HG03432 (cell line): ENCODE data around the gene GOLGA6D.
"Not testable (repeated sequence)": the region's sequence is repeated elsewhere in the genome, so short reads cannot be mapped to it uniquely, and the experiment has no call there.

Experiments
- ATAC-seq: cut with Tn5 transposase; IDR thresholded peaks from one replicate; pipeline ENCODE4 v1.9.1; 2021; ENCODE audit warnings: mild to moderate bottlenecking, moderate library complexity; ENCODE audit not compliant: unreplicated experiment

Gene GOLGA6D, protein sequence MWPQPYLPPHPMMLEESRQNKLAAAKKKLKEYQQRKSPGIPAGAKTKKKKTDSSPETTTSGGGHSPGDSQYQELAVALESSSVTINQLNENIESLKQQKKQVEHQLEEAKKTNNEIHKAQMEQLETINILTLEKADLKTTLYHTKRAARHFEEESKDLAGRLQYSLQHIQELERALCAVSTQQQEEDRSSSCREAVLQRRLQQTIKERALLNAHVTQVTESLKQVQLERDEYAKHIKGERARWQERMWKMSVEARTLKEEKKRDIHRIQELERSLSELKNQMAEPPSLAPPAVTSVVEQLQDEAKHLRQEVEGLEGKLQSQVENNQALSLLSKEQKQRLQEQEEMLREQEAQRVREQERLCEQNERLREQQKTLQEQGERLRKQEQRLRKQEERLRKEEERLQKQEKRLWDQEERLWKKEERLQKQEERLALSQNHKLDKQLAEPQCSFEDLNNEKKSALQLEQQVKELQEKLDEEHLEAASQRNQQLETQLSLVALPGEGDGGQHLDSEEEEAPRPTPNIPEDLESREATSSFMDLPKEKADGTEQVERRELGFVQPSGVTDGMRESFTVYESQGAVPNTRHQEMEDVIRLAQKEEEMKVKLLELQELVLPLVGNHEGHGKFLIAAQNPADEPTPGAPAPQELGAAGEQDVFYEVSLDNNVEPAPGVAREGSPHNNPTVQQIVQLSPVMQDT

DNA sequence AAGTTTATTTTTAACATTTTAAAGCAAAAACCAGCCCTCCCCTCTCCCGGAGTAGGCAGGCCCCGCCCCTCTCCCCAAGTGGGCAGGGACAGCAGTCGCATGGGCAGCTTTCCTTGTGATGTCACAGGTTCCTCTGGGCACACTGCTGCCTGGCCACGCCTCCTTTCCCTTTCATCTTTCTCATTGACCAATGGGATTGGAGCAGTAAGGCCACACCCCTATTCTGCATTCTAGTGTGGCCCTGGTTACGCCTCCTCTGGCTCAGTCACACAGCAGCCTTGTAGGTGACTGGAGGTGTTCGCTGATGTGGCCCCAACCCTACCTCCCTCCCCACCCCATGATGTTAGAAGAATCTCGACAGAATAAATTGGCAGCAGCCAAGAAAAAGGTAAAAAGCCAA is at the start of gene GOLGA6D:
Gene GOLGA6D (plus strand): TSS at position 264 of the 400 bp plus-strand sequence. CDS start 41 bp downstream, at position 305.
- not testable (repeated sequence) for ATAC-seq

DNA sequence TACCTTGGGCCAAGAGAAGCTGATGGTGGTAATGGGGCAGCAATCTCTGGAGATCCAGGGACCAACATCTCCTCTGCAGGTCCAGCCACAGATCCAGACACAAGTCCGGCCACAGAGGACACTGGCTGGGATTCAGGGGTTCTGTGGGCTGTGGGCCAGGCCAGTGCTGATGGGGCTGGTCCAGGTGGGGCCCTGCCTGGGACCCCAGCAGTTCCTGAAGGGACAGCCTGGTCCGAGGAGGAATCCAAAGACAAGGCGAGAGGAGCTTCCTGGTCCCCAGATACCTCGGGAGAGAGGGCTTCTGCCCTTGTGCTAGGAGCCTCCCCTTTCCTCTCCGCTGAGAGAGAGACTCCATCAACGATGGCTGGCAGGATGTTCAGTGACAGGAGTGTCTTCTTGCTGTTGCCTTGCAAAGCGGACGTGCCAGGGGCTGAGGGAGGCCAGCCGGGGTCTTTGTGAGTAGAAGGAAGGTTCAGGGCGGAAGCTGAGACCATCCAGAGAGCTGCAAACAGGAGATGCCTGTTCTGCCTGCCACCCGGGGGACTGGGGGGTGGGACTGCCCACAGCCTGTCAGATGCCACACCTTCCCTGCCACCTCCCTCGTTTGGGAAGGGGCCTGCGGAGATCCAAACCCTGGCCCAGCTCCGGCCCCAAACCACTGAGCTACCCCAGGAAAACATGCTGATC is 49.0 kb upstream of the GOLGA6D start:
- ATAC-seq, result no peak

DNA sequence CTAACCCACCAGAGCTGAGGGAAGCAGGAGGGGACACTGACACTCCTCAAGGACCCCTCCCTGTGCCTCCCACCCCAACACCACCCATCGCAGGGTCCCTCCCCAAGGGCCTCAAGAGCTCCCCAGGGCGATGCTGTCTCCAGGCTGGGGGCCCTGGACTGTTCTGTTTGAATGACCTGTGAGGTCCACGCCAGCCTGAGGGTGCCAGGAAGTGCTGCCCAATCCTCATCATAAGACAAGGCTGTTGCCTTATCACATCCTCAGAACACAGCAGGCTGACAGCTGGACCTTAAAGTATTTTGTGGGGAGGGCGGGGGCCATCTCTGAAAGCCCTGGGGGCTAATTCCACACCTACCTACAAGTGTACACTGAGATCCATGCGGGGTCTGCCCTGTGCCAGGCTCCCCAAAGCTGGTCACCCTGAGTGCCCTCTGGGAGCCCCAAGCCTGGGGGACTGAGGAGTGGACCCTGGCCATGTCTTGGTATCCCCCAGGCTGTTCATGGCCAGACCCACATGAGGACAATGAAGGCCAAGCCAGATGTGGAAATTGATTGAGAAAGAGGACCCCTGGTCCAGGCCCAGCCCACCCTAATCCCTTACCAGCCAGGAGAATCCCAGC is 48.3 kb upstream of the GOLGA6D start:
- ATAC-seq, result no peak

DNA sequence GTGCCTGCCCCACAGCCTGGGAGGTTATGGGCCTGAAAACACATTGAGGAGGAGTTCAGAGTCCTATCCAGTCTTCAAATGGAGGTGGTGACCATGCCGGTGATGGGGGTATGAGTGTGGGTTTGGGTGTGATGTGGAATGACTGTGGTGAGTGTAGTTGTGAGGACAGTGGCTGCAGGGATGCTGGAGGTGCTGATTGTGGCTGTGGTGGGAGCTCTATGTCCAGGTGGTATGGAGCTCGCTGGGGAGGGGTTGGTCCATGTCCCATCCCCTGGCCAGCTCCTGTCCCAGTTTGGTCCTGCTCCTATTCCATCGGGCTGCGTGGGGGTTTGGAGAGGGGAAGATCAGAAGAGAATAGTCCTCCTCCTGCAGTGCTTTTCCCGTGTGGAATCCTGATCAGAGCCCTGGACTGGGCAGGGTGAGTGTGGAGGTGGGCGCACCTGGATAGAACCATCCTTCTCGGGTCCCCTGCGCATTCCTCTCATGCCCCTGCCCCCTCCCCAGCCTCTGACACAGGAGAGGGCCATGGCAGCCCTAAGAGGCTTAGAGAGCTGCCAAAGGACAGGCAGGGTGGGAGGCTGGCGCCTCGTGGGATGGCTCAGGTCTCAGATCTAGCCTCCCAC is 47.5 kb upstream of the GOLGA6D start:
- no peak for ATAC-seq

DNA sequence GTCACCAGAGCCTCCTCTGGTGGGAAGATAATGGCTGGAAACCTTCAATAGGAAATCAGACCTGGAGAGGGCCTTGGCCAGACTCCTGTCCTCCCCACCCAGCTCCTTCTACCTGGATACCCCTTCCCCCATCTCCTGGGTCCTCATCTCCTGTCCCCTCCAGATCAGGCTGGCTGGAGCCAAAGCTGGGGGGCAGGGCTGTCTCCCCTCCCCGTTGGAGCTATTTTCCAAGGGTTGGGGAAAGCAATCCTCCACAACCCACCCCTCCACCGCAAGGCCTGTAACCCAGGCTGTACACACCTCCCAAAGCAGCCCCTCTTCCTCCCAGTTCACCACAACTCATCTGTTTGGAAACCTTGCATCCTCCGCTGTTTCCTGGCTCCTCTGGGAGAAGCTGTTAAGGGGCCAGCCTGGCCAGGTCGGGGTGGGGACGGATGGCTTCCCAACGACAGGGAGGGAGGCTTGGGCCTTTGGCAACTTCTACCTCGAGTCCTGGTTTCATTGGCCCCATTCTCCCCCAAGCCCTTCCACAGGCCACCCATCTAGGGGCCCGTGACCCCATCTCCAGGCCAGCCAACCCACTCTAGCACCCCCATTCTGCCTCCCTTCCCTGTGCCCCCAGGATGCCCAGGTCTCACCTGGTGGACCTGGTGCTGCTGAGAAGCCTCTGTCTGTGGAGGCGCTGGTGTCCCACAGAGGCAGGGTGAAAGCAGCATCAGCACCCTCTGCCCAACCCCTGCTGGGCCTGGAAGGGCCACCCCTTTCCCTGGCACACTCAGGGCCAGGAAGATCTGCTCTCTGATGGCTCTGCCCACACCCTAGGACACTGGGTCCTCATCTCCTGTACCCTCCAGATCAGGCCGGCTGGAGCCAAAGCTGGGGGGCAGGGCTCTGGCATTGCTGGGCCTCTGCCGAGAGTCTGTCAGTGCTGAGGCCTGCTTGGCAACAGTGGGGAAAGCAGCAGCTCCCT is 46.6 kb upstream of the GOLGA6D start:
- ATAC-seq, result no peak

DNA sequence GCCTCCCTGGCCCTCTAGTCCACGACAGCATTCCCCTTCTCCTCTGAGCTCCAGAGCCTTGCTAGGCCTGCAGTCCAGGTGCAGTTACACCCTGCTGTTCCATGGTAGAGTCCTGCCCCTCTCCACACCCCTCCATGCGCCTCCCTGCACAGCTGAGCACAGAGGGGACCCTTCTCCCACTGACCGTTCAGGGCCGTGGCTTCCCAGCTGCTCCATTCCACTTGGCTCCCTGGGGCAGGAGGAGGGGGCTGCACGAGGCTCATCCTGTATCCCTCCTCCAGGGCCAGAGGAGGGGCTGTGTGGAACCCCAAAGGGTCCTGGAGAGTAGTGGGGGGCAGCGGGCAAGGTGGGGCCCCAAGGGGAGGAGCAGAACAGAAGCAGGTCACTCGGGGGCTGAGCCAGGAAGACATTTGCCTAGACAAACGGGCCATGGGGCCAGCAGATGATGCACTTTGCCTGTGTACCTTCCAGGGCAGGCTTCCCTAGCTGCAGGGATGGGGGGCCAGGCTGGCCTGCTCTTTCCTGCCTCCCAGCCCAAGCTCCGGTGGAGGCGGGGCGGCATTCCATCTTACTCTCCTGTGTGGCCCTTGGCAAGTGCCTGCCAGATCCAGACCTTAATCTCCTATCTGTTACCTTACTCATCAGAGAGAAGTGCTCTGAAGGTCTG is 45.2 kb upstream of the GOLGA6D start:
- no peak for ATAC-seq

DNA sequence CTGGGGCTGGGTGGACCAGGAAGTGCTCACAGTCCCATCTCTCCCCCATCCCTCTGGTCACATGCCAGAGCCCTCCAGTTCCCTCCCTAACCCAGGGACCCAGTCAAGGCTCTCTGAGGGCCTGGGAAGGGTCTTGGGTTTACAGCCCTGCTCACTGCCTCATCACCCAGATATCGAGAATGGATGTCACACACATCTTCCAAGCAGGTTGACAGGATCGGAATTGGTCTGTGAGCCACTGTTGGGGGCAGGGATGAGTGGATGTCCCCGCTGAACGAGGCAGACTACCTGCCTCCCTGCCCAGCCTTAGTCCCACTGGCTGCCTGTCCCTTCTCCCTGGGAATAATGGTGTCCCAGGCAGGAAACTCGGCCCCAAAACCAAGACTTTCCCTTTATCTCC is 44.5 kb upstream of the GOLGA6D start:
- no peak for ATAC-seq

DNA sequence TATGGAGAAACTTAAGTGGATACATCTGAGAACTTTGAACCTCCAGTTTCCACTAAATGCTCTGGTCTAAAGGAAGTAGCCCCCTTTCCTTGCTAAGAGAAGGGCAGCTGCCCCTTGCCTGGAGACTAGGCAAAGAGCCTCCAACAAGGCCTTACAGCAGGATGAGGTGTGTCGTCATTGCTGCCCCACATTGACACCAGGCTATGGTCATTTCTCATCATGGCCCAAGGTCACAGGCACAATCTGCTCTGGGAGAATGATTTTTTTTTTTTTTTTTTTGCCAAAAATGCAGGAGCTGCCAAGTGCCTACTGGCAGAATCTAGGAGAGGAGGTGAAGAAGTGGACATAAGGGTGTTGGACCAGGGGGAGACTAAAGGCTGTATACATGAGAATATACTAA is 36.9 kb upstream of the GOLGA6D start:
- ATAC-seq, result not testable (repeated sequence)

DNA sequence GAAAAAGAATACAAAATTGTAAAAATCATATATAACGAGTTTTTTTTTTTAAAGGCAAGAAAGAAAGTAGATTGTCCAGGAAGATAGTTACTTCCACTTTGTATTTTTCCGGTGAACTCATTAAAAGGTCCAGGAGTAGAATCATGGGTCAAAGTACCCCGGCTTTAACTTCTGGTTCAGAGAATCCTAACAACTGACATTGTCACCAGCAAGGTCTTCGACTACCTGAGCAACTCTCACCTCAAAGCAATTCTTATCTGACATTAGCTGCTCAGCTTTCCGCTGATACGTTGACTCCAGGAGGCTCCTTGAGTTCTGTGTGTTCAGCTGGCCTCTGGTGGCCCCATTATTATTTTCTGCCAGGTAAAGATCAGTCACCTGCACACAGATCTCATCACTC is 33.6 kb upstream of the GOLGA6D start:
- ATAC-seq, result not testable (repeated sequence)

DNA sequence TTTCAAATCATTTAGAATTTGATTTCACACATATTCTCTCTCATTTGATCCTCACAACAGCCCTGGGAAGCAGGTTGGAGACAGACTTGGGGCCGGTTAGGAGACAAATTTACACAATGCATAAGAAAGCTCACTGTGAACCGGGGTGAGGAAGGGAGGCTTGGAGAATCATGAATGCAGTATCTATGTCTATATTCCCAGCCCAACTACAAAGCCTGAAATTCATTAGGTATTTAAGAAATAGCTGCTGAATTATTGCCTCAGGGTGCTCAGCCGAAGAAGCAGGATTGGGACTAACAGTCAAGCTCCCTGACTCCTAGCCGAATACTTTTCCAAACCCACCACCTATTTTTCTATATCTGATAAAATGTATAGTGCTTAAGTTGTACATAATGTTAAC is 32.9 kb upstream of the GOLGA6D start:
- no peak for ATAC-seq

DNA sequence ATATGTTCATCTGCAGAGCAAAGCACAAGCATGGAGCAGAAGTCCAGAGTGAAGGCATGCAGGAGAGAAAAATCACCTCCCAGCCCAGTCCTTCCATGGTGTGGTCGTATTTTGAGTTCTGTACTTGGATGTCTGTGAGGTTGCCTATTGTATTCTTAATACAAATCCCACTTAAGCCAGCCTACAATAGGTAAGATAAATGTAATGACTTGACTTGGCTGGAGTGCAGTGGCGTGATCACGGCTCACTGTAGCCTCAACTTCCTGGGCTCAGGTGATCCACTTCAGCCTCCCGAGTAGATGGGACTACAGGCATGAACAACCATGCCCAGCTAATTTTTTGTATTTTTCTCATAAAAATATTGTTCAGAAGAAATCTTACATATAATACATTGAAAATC is 31.3 kb upstream of the GOLGA6D start:
- not testable (repeated sequence) for ATAC-seq

DNA sequence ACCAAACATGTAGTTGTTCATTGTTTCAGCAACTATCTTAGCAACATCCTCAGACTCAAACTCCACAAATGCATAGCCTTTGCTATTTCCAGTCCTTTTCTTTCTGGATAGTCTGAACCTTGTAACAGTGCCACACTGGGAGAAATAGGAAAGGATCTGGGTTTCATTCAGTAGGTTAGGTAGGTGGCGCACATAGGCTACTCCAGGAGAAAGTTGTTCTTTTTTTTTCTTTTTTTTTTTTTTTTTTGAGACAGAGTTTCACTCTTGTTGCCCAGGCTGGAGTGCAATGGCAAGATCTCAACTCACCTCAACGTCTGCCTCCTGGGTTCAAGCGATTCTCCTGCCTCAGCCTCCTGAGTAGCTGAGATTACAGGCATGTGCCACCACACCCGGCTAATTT is 30.4 kb upstream of the GOLGA6D start:
- ATAC-seq, result not testable (repeated sequence)

DNA sequence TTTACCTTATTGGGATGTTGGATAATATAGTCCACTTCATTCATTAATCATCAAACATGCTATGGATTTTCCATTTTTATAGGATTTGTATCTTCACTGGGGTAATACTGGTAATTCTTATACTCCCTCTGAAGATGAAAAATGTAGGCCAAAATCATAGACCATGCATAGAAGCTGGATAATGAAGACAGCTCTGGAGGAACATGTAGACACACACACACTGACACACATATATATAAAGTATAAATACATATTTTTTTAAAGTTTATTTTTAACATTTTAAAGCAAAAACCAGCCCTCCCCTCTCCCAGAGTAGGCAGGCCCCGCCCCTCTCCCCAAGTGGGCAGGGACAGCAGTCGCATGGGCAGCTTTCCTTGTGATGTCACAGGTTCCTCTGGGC is 24.6 kb upstream of the GOLGA6D start, which contains the start of gene GOLGA6C:
Gene GOLGA6C (plus strand): TSS at position 301 of the 400 bp plus-strand sequence. CDS start 265 bp downstream, outside the sequence.
- not testable (repeated sequence) for ATAC-seq

DNA sequence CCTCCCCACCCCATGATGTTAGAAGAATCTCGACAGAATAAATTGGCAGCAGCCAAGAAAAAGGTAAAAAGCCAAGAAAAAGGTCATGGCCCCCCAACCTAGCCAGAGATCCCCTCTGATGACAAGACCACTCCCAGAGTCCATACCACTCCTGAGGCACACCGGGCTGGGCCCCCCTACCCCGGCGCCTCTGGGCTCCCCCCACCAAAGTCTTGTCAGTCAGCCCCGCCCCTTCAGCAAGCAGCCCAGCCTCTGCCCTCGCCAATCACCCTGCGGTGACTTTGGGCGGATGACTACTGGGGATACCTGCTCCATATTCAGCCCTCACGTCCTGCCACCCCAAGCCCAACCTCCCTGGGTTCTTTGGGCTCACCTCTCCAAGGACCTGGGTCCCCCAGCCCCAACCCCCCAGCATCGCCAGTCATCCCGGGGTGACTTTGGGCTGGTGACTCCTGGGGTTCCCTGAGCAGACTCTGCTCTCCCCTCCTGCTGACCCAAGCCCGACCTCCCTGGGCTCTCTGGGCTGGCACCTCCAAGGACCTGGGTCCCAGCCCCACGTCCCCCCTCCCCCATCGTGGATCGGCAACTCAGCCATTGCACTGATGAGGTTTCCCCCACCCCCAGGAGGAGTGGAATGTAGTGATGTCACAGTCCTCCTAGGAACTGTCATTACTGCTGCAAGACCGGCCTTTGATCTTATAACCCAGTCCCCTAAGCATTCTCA is 23.9 kb upstream of the GOLGA6D start:
- not testable (repeated sequence) for ATAC-seq

DNA sequence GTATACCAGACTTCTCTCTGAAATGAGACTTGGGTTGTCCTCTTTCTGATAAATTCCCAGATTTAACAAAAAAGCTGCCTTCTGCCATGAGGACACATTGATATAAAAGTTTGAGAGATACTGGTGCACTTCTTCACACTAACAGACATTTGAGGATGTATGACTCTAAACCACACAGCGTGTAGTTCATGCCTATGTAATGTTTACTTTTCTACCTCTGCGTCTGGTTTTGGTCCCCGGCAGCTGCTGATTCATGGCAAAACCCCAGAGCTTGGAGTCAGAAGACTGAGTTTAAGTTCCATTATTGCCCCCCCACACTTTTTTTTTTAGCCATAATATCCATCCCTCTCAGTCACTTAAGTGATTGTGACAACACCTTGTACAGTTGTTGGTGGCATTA is 22.8 kb upstream of the GOLGA6D start:
- not testable (repeated sequence) for ATAC-seq

DNA sequence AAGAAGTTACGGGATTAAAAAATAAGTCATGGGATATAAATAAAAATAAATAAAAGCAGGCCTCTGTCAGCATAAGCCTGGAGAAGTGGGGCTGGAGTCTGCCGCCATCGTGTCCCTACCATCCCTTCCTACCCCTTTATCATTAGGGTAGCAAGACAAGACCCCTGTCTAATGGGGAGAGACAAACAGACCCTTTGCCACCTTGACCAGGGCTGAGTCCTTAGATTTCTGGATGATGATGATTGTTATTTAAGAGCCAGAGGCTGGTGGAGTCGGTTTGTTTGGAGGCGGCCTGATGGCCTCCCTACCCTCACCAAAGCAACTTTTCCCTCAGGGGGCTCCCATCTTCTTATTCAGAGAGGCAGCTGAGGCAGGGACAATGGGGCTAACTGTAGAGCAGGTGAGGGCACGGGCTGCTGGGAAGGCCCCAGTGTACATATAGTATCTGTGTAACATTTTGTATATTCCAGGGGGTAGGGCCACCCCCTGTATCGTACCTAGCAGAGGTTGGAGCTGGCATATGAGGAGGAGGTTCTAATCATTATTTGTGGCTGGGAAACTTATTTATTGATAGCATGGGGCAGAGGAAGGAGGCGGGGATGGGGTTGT is 8.8 kb upstream of the GOLGA6D start:
- not testable (repeated sequence) for ATAC-seq

DNA sequence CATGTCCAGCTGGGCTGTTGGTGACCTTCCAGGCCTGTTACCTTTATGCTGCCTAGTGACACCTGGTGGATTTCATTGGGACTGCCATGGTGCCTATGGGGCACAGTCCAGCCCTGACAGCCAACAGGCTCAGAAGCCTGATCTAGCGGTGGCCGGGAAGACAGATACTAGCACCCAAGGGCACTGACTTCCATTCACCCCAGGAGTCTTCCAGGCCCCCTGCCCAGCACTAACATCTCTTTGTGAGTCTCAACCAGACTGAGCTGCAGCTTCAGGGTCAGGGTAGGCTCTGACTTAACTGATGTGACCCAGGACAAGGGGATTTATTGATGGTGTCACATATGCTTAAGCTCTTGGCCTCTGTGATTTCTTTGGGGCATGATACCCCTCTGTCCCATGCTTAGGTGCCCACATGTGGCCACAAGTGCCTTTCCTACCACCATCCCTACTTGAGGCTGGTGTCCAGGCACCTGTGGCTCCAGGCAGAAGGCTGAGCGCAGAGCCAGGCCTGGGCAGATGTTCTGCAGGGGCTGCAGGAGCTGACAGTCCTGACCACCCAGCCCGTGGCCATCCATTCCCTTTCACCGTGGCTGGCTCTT is 8.0 kb upstream of the GOLGA6D start:
- ATAC-seq, result not testable (repeated sequence)
